Upper lobe of left lung (tissue), 6 donors: ENCODE results near the gene MRPL17. TPM values are rescaled to one million over a fixed set of nuclear protein-coding genes. Genes with fewer than 3 reads are reported as not detected.
A peak's percentile ranks its signal among the peaks of the same experiment; 100 is the strongest.

Experiments used
- ATAC-seq, 2 donors: fragments of 200-7000 bp; cut with Tn5 transposase; one replicate each; pipeline ENCODE4 v1.9.1; 2022; ENCODE audit warnings: mild to moderate bottlenecking in 2 of 2, moderate library complexity in 2 of 2; ENCODE audit not compliant: low FRiP score in 2 of 2
- DNase-seq, 2 donors: peaks; one replicate each; pipeline ENCODE4 v3.0.0-alpha.2; 2019 to 2020
- H3K27ac ChIP-seq, 4 donors: fragments of 200-600 bp; sonication (generic); one replicate each; pipeline ENCODE4 v1.5.1; 2016 to 2019
- H3K27me3 ChIP-seq, 4 donors: fragments of 200-600 bp; sonication (generic); one replicate each; pipeline ENCODE4 v1.5.1; 2017 to 2019
- H3K36me3 ChIP-seq, 4 donors: fragments of 200-600 bp; sonication (generic); one replicate each; pipeline ENCODE4 v1.5.1; 2016 to 2019
- H3K4me1 ChIP-seq, 4 donors: fragments of 200-600 bp; sonication (generic); one replicate each; pipeline ENCODE4 v1.5.1; 2018 to 2019
- H3K4me3 ChIP-seq, 4 donors: fragments of 200-600 bp; sonication (generic); one replicate each; pipeline ENCODE4 v1.5.1; 2017 to 2019; ENCODE audit warnings: mild to moderate bottlenecking in 2 of 4, moderate library complexity in 1 of 4
- H3K9me3 ChIP-seq, 4 donors: fragments of 200-600 bp; sonication (generic); one replicate each; pipeline ENCODE4 v1.5.1; 2018 to 2019
- EP300 ChIP-seq, 4 donors: sonication (generic); formaldehyde crosslinking; IDR thresholded peaks; one replicate each; pipeline ENCODE4 v1.5.1; 2017; ENCODE audit warnings: antibody characterized with exemption in 4 of 4, control low read depth in 2 of 4
- POLR2A ChIP-seq, 4 donors: fragments of 450-650 bp; IDR thresholded peaks; one replicate each; pipeline ENCODE4 v1.5.1; 2016 to 2017; ENCODE audit warnings: antibody characterized with exemption in 4 of 4, mild to moderate bottlenecking in 2 of 4
- POLR2AphosphoS5 ChIP-seq, 2 donors: sonication (generic); formaldehyde crosslinking; IDR thresholded peaks; one replicate each; pipeline ENCODE4 v1.5.1; 2017; ENCODE audit warnings: antibody characterized with exemption in 2 of 2
- WGBS, 2 donors: methylation state at CpG; one replicate each; pipeline ENCODE4 v1.1.5; 2017 to 2018; 5-methylcytosine and 5-hydroxymethylcytosine counted together
- total RNA-seq, 6 donors: library from RNA; depleted of rRNA in 4 of 6; stranded (reverse); fragments of >200 nt in 4 of 6; gene quantifications; one replicate each; pipeline versions ENCODE4 v1.1.0 to v1.2.1, GENCODE V29; 2016 to 2021
- TF ChIP-seq, protein P1 (sequence below), 6 experiments: fragments of 450-650 bp in 4 of 6; fragments of 200-600 bp in 2 of 6; sonication (generic) in 2 of 6; IDR thresholded peaks; one replicate each; pipeline ENCODE4 v1.5.1; 2016 to 2019; ENCODE audit warnings: antibody characterized with exemption in 6 of 6
- donor health status: DM: no; HTN: no; CAD: no; lungs with moderate emphysema.
- donor health status: DM: no; HTN: yes; CAD: no; lungs with severe emphysema.

The MRPL17 gene
- total RNA-seq, 6 donors from 2014 or later, result 12.6 to 49.2 (median 22.8) TPM

DNA sequence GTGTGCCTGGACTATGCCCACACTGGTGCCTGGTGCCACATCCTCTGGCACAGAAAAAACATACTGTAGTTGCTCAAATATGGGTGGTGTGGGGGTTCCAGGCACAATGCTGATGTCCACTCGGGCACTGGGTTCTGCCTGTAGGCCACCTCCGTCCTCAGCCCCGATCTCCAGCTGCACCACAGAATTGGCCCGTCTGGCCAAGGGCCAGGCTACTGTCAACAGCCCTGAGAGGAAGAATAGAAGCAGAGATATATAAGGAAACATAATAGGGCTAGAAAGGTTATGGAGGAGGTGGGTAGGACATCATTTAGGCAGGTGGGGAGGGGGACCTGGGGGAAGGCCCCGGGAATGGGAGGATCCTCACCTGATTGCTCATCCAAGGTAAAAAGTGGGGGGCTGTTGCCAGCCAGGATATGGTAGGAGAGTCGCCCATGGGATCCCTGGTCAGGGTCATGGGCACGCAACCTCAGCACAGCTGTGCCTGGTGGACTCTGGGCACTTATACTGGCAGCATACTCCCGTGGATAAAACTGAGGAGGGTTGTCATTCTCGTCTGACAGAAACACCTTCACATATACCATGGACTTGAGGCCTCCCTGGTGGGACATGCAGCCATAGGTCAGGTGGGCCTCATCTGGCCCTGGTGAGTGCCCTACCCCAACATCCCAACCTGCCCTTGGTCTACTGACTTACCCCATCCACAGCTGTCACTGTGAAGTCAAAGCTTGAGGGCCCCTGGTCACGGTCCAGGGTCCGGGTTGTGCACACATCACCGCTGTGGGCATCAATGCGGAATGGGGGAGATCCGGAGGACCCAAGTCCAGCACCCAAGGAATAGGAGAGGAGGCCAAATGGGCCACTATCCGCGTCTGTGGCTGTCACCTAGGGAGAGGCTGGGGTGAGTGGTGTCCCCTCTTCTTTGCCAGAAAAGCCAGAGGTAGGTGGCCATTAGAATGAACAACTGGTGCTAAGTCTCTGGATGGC lies 49.4 kb downstream of the MRPL17 start:
- no peaks in the 10 kb centered on the region for H3K9me3 ChIP-seq
- no peaks in the 10 kb centered on the region for H3K27me3 ChIP-seq
- H3K4me3 ChIP-seq, result no peak overlapping the region
- WGBS, 2 donors, result 87 to 92% methylated on average over 13 to 16 of the region's 16 CpGs
- DNase-seq (peak in 1 of 2 donors; percentile 22), ATAC-seq (no peak)
- H3K36me3 ChIP-seq, result peaks cover 0 to 43% (median 17%) of the 10 kb centered on the region in 4 donors
- H3K27ac ChIP-seq, result peak overlapping the region in 3 of 4 donors; percentile 64 to 75 (median 70)
- TF ChIP-seq, protein P1, sequence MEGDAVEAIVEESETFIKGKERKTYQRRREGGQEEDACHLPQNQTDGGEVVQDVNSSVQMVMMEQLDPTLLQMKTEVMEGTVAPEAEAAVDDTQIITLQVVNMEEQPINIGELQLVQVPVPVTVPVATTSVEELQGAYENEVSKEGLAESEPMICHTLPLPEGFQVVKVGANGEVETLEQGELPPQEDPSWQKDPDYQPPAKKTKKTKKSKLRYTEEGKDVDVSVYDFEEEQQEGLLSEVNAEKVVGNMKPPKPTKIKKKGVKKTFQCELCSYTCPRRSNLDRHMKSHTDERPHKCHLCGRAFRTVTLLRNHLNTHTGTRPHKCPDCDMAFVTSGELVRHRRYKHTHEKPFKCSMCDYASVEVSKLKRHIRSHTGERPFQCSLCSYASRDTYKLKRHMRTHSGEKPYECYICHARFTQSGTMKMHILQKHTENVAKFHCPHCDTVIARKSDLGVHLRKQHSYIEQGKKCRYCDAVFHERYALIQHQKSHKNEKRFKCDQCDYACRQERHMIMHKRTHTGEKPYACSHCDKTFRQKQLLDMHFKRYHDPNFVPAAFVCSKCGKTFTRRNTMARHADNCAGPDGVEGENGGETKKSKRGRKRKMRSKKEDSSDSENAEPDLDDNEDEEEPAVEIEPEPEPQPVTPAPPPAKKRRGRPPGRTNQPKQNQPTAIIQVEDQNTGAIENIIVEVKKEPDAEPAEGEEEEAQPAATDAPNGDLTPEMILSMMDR (IDR thresholded peaks at IDR 0.05), result no peak
- TF ChIP-seq EP300 (IDR thresholded peaks at IDR 0.05) (no peak), POLR2AphosphoS5 (IDR thresholded peaks at IDR 0.05) (no peak)
- H3K4me1 ChIP-seq, result peaks cover 30 to 47% (median 42%) of the 10 kb centered on the region in 4 donors

DNA sequence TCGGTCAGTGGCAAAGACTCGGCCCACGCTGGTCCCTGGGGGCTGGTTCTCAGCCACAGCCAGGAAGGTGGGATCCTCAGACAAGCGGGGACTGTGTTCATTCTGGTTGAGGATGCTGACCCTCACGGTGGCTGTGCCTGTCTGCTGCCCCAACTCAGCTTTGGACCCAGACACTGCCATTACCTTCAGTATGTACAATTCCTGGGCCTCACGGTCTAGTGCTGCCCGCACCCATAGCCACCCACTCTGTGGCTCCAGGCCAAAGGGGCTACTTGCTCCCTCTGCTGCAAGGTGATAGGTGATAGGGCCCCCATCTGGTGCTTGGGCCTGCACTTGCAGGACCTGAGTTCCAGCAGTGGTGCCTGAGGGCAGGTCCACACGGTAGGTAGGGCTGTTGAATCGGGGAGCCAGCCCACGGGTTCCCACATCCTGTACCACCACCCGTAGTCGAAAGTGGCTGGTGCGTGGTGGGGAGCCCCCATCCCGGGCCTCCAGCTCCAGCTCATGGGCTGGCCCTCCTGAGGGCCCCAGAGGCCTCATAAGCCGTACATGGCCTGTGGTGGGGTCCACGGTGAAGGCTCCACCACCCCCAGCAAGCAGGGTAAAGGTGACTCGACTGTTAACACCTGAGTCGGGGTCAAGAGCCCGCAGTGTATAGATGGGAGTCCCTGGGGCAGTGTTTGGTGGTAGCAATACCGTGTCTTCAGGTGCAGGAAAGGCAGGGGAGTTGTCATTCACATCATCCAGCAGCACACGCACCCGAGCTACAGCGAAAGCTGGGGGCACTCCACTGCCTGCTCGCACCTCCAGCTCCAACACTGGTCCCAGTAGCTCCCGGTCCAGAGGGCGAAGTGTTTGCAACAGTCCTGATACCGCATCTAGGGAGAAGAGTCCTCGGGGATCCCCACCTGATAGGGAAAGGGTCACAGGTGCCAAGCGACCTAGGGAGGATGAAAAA lies 50.7 kb downstream of the MRPL17 start:
- WGBS, 2 donors, result 89 to 93% methylated on average over 4 to 29 of the region's 29 CpGs
- peaks cover 17 to 35% (median 31%) of the 10 kb centered on the region in 4 donors for H3K4me1 ChIP-seq
- H3K4me3 ChIP-seq, result no peak overlapping the region
- no peaks in the 10 kb centered on the region for H3K9me3 ChIP-seq
- TF ChIP-seq, protein P1 (IDR thresholded peaks at IDR 0.05), result no peak
- TF ChIP-seq EP300 (IDR thresholded peaks at IDR 0.05) (no peak), POLR2AphosphoS5 (IDR thresholded peaks at IDR 0.05) (no peak), POLR2A (IDR thresholded peaks at IDR 0.05) (no peak)
- ATAC-seq (no peak), DNase-seq (peak in 1 of 2 donors; percentile 48)
- no peak overlapping the region for H3K27ac ChIP-seq
- peaks cover 0 to 49% (median 17%) of the 10 kb centered on the region in 4 donors for H3K36me3 ChIP-seq
- no peaks in the 10 kb centered on the region for H3K27me3 ChIP-seq

DNA sequence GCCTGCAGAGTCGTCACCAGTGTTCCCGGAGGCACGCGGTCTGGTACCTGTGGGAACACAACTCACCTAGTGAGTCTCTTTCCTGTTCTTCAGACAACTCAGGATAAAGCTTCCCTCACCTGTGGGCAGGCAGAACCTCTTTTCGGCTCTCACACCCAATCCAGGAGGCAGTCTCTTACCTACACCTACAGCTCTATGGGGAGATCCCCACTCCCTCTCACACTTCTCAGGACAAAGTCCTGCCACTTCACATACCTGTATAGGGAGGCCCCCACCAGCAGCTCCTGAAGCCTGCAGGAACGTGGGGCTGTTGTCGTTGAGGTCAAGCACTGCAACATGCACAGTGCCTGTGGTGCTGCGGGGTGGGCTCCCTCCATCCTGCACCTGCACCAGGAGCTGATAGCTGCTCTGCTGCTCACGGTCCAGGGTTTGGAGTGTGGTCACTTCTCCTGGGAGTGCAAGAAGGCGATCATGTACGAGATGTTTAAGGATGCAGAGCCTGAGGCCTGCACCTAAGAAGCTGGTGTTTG lies 51.7 kb downstream of the MRPL17 start:
- ATAC-seq (no peak), DNase-seq (peak; percentile 6 to 30)
- WGBS, 2 donors, result 85 to 87% methylated on average over 9 to 11 of the region's 11 CpGs
- H3K36me3 ChIP-seq, result peaks cover 0 to 59% (median 25%) of the 10 kb centered on the region in 4 donors
- no peaks in the 10 kb centered on the region for H3K9me3 ChIP-seq
- TF ChIP-seq POLR2A (IDR thresholded peaks at IDR 0.05), result no peak
- TF ChIP-seq EP300 (IDR thresholded peaks at IDR 0.05), result no peak
- TF ChIP-seq POLR2AphosphoS5 (IDR thresholded peaks at IDR 0.05), result no peak
- TF ChIP-seq, protein P1 (IDR thresholded peaks at IDR 0.05), result no peak
- H3K4me3 ChIP-seq, result no peak overlapping the region
- no peaks in the 10 kb centered on the region for H3K27me3 ChIP-seq
- no peak overlapping the region for H3K27ac ChIP-seq
- peaks cover 16 to 32% (median 25%) of the 10 kb centered on the region in 4 donors for H3K4me1 ChIP-seq

DNA sequence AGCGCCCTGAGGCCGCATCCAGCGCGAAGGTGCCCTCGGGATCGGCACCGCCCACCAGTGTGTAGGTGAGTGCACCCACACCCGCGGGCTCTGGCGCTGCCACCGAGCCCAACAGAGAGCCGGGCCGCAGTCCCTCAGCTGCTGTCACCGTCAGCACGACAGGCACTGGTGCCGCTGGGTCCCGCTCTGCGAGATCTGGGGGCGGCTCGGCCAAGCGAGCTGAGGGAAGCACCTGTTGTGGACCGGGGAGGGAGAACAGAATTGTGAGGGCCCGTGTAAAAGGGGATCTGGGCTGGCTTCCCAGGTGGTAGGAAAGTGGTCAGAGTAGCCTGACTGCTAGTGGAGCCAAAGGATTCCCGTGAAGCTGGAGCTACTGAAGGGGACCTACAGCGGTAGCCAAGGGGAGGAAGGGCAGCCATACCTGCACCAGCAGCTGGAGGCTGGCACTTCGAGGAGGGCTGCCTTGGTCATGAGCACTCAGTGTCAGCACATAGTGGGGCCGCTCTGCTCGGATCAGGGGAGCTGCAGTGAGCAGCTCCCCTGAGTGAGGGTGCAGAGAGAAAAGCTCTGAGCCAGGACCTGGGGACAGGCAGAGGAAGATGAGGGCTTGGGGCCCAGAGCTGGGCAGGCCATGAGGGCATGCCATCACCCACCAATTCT lies 52.4 kb downstream of the MRPL17 start:
- TF ChIP-seq EP300 (IDR thresholded peaks at IDR 0.05) (no peak), POLR2A (IDR thresholded peaks at IDR 0.05) (no peak), POLR2AphosphoS5 (IDR thresholded peaks at IDR 0.05) (no peak)
- TF ChIP-seq, protein P1 (IDR thresholded peaks at IDR 0.05), result no peak
- H3K4me3 ChIP-seq, result peak overlapping the region in 3 of 4 donors; percentile 30 to 48 (median 42)
- DNase-seq (peak in 1 of 2 donors; percentile 19), ATAC-seq (no peak)
- H3K9me3 ChIP-seq, result no peaks in the 10 kb centered on the region
- 61 to 82% methylated on average over 14 to 27 of the region's 28 CpGs for WGBS, 2 donors
- H3K27ac ChIP-seq, result no peak overlapping the region
- H3K36me3 ChIP-seq, result peaks cover 0 to 66% (median 31%) of the 10 kb centered on the region in 4 donors
- H3K4me1 ChIP-seq, result peaks cover 9 to 25% (median 18%) of the 10 kb centered on the region in 4 donors
- no peaks in the 10 kb centered on the region for H3K27me3 ChIP-seq
